ENCODE data around the gene CLIP2.

CLIP2 gene

GRCh38 chr7:74362266-74362665, 73.1 kb downstream of the CLIP2 start:
- no peak for TF ChIP-seq CTCF (IDR thresholded peaks at IDR 0.05; ENCODE audit: low read depth, low read length)
- no peaks in the 10 kb centered on the region for H3K36me3 ChIP-seq
- no peaks in the 10 kb centered on the region for H3K27me3 ChIP-seq
- no peak for DNase-seq
- no peaks in the 10 kb centered on the region; the same call in 1 of the 2 replicates for H3K4me1 ChIP-seq
- H3K9me3 ChIP-seq: no peaks in the 10 kb centered on the region
- H3K4me3 ChIP-seq (ENCODE audit: low read depth, low read length): no peak overlapping the region

DNA sequence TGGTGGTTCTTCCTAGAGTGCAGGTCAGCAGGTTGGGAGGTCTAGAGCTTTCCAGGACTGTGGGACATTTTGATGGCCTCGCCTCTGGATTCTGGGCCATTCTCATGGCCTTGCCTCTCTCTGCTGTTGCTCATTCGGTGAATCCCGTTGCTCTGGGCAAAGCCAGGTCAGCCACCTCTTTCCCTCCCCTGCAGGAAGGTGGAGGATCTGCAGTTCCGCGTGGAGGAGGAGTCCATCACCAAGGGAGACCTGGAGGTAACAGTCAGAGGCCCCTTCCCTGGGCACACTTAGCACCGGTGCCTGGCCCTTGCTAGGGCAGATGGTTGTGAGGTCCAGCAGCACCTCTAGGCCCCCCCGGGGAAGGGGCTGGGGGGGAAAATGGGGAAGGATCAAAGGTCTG, 74.9 kb downstream of the CLIP2 start:
- no peaks in the 10 kb centered on the region for H3K36me3 ChIP-seq
- no peak for DNase-seq
- no peaks in the 10 kb centered on the region for H3K9me3 ChIP-seq
- no peak overlapping the region for H3K4me3 ChIP-seq (ENCODE audit: low read depth, low read length)
- H3K27me3 ChIP-seq: no peaks in the 10 kb centered on the region
- peak; percentile 46 for TF ChIP-seq CTCF (IDR thresholded peaks at IDR 0.05; ENCODE audit: low read depth, low read length)
- no peaks in the 10 kb centered on the region; the same call in 1 of the 2 replicates for H3K4me1 ChIP-seq

DNA sequence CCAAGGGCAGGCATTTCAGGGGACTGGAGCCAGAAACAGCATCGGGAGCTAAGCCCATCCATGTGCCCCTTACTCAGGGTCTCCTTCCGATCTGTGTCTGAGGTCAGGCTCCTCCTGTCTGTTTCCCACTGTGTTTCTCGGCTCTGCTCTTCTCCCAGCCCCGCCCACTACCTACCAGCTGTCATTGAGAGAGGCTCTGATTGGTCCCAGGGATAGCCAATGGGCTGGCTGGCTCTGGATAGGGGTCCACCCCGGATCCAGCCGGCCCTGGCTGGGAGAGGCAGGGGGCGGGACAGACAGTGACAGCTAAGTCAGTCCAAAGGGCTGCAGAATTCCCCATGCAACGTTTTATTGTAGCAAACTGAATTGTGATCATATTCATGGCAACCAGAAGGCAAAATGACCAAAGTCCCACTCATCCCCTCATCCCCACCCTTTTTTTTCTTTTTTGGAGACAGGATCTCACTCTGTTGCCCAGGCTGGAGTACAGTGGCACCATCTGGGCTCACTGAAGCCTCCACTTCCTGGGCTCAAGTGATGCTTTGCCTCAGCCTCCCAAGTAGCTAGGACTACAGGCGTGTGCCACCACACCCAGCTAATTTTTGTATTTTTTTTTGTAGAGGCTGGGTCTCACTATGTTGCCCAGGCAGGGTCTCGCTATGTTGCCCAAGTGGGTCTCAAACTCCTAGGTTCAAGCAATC, 76.3 kb downstream of the CLIP2 start:
- H3K4me1 ChIP-seq: no peaks in the 10 kb centered on the region; the same call in 1 of the 2 replicates
- H3K36me3 ChIP-seq: no peaks in the 10 kb centered on the region
- peak; percentile 97 for DNase-seq
- 0 out of 2 replicates have a peak, but pooled peaks have one; percentile 14 for TF ChIP-seq CTCF (IDR thresholded peaks at IDR 0.05; ENCODE audit: low read depth, low read length)
- no peaks in the 10 kb centered on the region for H3K9me3 ChIP-seq
- H3K27me3 ChIP-seq: no peaks in the 10 kb centered on the region
- peak overlapping the region; percentile 33 for H3K4me3 ChIP-seq (ENCODE audit: low read depth, low read length)

GRCh38 chr7:74371381-74372341, 82.5 kb downstream of the CLIP2 start:
- H3K9me3 ChIP-seq: no peaks in the 10 kb centered on the region
- H3K4me3 ChIP-seq (ENCODE audit: low read depth, low read length): no peak overlapping the region
- no peak for TF ChIP-seq CTCF (IDR thresholded peaks at IDR 0.05; ENCODE audit: low read depth, low read length)
- no peaks in the 10 kb centered on the region; the same call in 1 of the 2 replicates for H3K36me3 ChIP-seq
- DNase-seq: no peak
- H3K4me1 ChIP-seq: peaks cover 4% of the 10 kb centered on the region
- H3K27me3 ChIP-seq: no peaks in the 10 kb centered on the region

DNA sequence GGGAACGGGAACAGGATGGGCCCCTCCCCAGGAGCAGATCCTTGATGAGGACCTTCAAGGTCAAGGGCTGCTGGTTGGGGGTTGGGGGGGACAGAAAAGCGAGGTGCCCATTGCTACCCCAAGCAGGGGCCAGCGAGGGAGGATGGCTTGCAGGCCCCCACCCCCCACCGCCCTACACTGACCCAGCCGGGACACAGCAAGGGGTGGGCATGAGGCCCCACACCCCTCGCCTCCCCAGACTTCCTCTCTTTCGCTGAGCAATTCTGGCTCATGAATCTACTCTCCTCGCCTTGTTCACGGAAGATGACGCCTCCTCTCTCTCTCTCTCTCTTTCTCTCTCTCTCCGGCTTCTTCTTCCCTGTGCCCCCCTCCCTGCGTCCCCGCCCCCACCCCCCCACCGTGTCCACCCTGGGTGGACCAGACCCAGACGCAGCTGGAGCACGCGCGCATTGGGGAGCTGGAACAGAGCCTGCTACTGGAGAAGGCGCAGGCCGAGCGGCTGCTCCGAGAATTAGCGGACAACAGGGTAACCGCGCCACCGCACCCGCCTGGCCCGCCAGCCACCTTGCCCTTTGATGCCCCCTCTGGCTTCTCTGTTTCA, 83.4 kb downstream of the CLIP2 start:
- Histone ChIP-seq H3K36me3 (no peaks in the 10 kb centered on the region; the same call in 1 of the 2 replicates), H3K9me3 (no peaks in the 10 kb centered on the region), H3K27me3 (no peaks in the 10 kb centered on the region), H3K4me3 (ENCODE audit: low read depth, low read length) (no peak overlapping the region), H3K4me1 (peaks cover 4% of the 10 kb centered on the region)
- no peak for TF ChIP-seq CTCF (IDR thresholded peaks at IDR 0.05; ENCODE audit: low read depth, low read length)
- no peak for DNase-seq
